HepG2 (cell line): ENCODE results near the gene COPS4. TPM values are rescaled to one million over a fixed set of nuclear protein-coding genes. Genes with fewer than 3 reads are reported as not detected.

Experiments used
- ATAC-seq: fragments of 200-7000 bp; cut with Tn5 transposase; 3 replicates; pipeline ENCODE4 v1.9.1; 2020; ENCODE audit warnings: mild to moderate bottlenecking, moderate library complexity
- BruUV-seq: library from RNA; stranded (reverse); fragments of 400-500 nt; replicated peaks from 2 replicates; lab custom pipeline; 2021; lab: Mats Ljungman, UMichigan
- CTCF ChIA-PET: fragments of 300-600 bp; formaldehyde crosslinking; extraction: SDS; loops from one replicate; lab custom pipeline; 2021; ENCODE audit warnings: low total read pairs, inconsistent platforms, low intra/inter-chr PET ratio; lab: Yijun Ruan, JAX
- POLR2A ChIA-PET: fragments of 350-600 bp; sonication (Branson Sonifier 250); formaldehyde crosslinking; loops from one replicate; lab custom pipeline; 2020; ENCODE audit warnings: antibody characterized with exemption, inconsistent platforms; lab: Yijun Ruan, JAX
- DNase-seq: peaks from one replicate; pipeline ENCODE4 v3.0.0-alpha.2; 2015; ENCODE audit warnings: low spot score
- FAIRE-seq: peaks from 3 replicates; lab custom pipeline; 2011; peaks lifted over from hg19 to GRCh38; lab: Jason Lieb, UNC
- H2AFZ ChIP-seq: one replicate; pipeline ENCODE4 v1.6.1; 2011; ENCODE audit warnings: low read length, inconsistent platforms
- H3K27ac ChIP-seq: fragments of 300-600 bp; 3 replicates; pipeline ENCODE4 v1.8.0; 2011; ENCODE audit warnings: mixed run types, mild to moderate bottlenecking, mixed read lengths, low read length, inconsistent platforms; ENCODE audit not compliant: insufficient read depth; ENCODE audit errors: extremely low read length
- H3K27me3 ChIP-seq, 2 experiments: fragments of 200-600 bp in 1 of 2; 2 replicates in 1 of 2; 3 replicates in 1 of 2; pipeline versions ENCODE4 v1.6.0 to v1.8.0; 2011; ENCODE audit warnings: low read length in 2 of 2, mild to moderate bottlenecking in 2 of 2, moderate library complexity in 2 of 2, inconsistent platforms in 1 of 2; ENCODE audit not compliant: insufficient read depth in 2 of 2, control insufficient read depth in 1 of 2
- H3K36me3 ChIP-seq, 2 experiments: fragments of 200-600 bp in 1 of 2; replicated peaks in 1 of 2; 2 replicates in 1 of 2; 3 replicates in 1 of 2; pipeline versions ENCODE4 v1.5.1 to v1.8.0; 2011; ENCODE audit warnings: low read length in 2 of 2, inconsistent platforms in 1 of 2; ENCODE audit not compliant: insufficient read depth in 2 of 2, control insufficient read depth in 1 of 2
- H3K4me1 ChIP-seq: 2 replicates; pipeline ENCODE4 v1.5.1; 2012; ENCODE audit warnings: low read length, inconsistent platforms; ENCODE audit not compliant: insufficient read depth
- H3K4me2 ChIP-seq: 2 replicates; pipeline ENCODE4 v1.6.0; 2011; ENCODE audit warnings: low read depth, low read length, inconsistent platforms
- H3K4me3 ChIP-seq, 3 experiments: fragments of 200-600 bp in 1 of 3; sonication (generic), shearing (Covaris generic) in 1 of 3; replicated peaks in 1 of 3; 2 replicates each; pipeline ENCODE4 v1.5.1; 2011 to 2016; ENCODE audit warnings: low read length in 3 of 3, inconsistent platforms in 2 of 3, low read depth in 2 of 3, mild to moderate bottlenecking in 2 of 3, control low read depth in 1 of 3, mixed read lengths in 1 of 3; ENCODE audit not compliant: insufficient read depth in 1 of 3
- H3K79me2 ChIP-seq: one replicate; pipeline ENCODE4 v1.6.1; 2011; ENCODE audit warnings: low read length, inconsistent platforms; ENCODE audit not compliant: insufficient read depth
- H3K9ac ChIP-seq: 2 replicates; pipeline ENCODE4 v1.6.0; 2011; ENCODE audit warnings: mild to moderate bottlenecking, low read depth, low read length, inconsistent platforms; ENCODE audit not compliant: insufficient read depth
- H3K9me3 ChIP-seq: 2 replicates; pipeline ENCODE4 v1.5.1; 2012; ENCODE audit warnings: mild to moderate bottlenecking, low read length
- H4K20me1 ChIP-seq: 2 replicates; pipeline ENCODE4 v1.6.0; 2011; ENCODE audit warnings: inconsistent platforms, mild to moderate bottlenecking, low read length, moderate library complexity; ENCODE audit not compliant: insufficient read depth
- CEBPG ChIP-seq: IDR thresholded peaks from 2 replicates; pipeline ENCODE4 v1.6.1; 2016
- EZH2 ChIP-seq: conservative IDR thresholded peaks from 2 replicates; pipeline ENCODE4 v1.6.1; 2012; ENCODE audit warnings: mild to moderate bottlenecking, low read depth, low read length, moderate library complexity
- GZF1 ChIP-seq: sonication (generic); formaldehyde crosslinking; IDR thresholded peaks from 2 replicates; pipeline ENCODE4 v1.5.1; 2020; ENCODE audit warnings: mild to moderate bottlenecking, missing genetic modification reagents
- MATR3 ChIP-seq: sonication (generic); formaldehyde crosslinking; IDR thresholded peaks from 2 replicates; pipeline ENCODE4 v1.4.0; 2020; ENCODE audit warnings: missing genetic modification reagents
- NFKBIZ ChIP-seq: IDR thresholded peaks from 2 replicates; pipeline ENCODE4 v1.6.1; 2018; ENCODE audit warnings: missing genetic modification reagents, missing compliant biosample characterization
- NFYC ChIP-seq: IDR thresholded peaks from 2 replicates; pipeline ENCODE4 v1.6.1; 2016; ENCODE audit warnings: missing genetic modification reagents, missing compliant biosample characterization
- NR2F6 ChIP-seq, 2 experiments: IDR thresholded peaks; 2 replicates each; pipeline ENCODE4 v1.6.1; 2016; ENCODE audit warnings: antibody characterized with exemption in 1 of 2, mild to moderate bottlenecking in 1 of 2
- PLRG1 ChIP-seq: fragments of 450-650 bp; conservative IDR thresholded peaks from 2 replicates; pipeline ENCODE4 v1.6.1; 2016
- PRDM4 ChIP-seq: sonication (generic); formaldehyde crosslinking; IDR thresholded peaks from 2 replicates; pipeline ENCODE4 v1.9.0; 2021; ENCODE audit warnings: missing genetic modification reagents, borderline replicate concordance
- SAFB2 ChIP-seq: sonication (generic); formaldehyde crosslinking; IDR thresholded peaks from 2 replicates; pipeline ENCODE4 v1.5.1; 2020; ENCODE audit warnings: missing genetic modification reagents, low read depth, mild to moderate bottlenecking, borderline replicate concordance
- ZBTB2 ChIP-seq: sonication (generic); formaldehyde crosslinking; IDR thresholded peaks from 2 replicates; pipeline ENCODE4 v1.8.0; 2022; ENCODE audit warnings: low read depth, missing genetic modification reagents
- ZBTB38 ChIP-seq: sonication (generic); formaldehyde crosslinking; IDR thresholded peaks from 2 replicates; pipeline ENCODE4 v1.5.1; 2020; ENCODE audit warnings: mild to moderate bottlenecking, missing genetic modification reagents
- ZNF274 ChIP-seq: sonication (generic); formaldehyde crosslinking; IDR thresholded peaks from 2 replicates; pipeline ENCODE4 v1.5.1; 2020; ENCODE audit warnings: mild to moderate bottlenecking, missing genetic modification reagents
- WGBS: methylation state at CpG from one replicate; pipeline ENCODE4 v1.1.6; 2017; ENCODE audit warnings: low lambda C conversion rate; 5-methylcytosine and 5-hydroxymethylcytosine counted together
- in situ Hi-C: cut with HindIII; loops from 2 replicates; pipeline ENCODE4 v1.10.0; 2017; ENCODE audit warnings: low pct_unique_long_range_greater_than_20kb; ENCODE audit not compliant: extremely low pct_ligation_motif_present
- intact Hi-C: fragments of 100-400 bp; cut with micrococcal nuclease; formaldehyde crosslinking; loops from one replicate; pipeline ENCODE4 v1.10.0; 2022; ENCODE audit not compliant: unreplicated experiment
- polyA plus RNA-seq, 8 experiments: library from polyadenylated mRNA; depleted of rRNA in 3 of 8; stranded (reverse) in 7 of 8; unstranded in 1 of 8; fragments of >200 nt; fragmentation: Illumina TruSeq in 4 of 8; extraction: Trizol in 4 of 8; gene quantifications; 2 replicates each; pipeline versions ENCODE4 v1.2.1 to v1.2.3, GENCODE V29; 2011 to 2016; ENCODE audit warnings: low read depth in 4 of 8, missing spikeins in 1 of 8, mixed read lengths in 1 of 8; ENCODE audit not compliant: insufficient read depth in 1 of 8
- total RNA-seq, 5 experiments: library from RNA; depleted of rRNA; stranded (reverse); fragments of >200 nt; fragmentation: Illumina TruSeq; extraction: Trizol; gene quantifications; 2 replicates each; pipeline ENCODE4 v1.2.3, GENCODE V29; 2016; ENCODE audit warnings: low read depth in 1 of 5
- TF ChIP-seq, protein P1 (sequence below): sonication (generic); formaldehyde crosslinking; IDR thresholded peaks from 2 replicates; pipeline ENCODE4 v1.4.0; 2020; ENCODE audit warnings: mild to moderate bottlenecking, low read depth, missing genetic modification reagents
- TF ChIP-seq, protein P2 (sequence below): sonication (generic); formaldehyde crosslinking; IDR thresholded peaks from 2 replicates; pipeline ENCODE4 v1.4.0; 2020; ENCODE audit warnings: missing genetic modification reagents

COPS4 gene
- total and polyA plus RNA-seq, 2 of the 13 experiments (the other 11 are each of a cell fraction or from before 2014, with no cell fraction given) = 28.8 to 52.5 TPM

DNA sequence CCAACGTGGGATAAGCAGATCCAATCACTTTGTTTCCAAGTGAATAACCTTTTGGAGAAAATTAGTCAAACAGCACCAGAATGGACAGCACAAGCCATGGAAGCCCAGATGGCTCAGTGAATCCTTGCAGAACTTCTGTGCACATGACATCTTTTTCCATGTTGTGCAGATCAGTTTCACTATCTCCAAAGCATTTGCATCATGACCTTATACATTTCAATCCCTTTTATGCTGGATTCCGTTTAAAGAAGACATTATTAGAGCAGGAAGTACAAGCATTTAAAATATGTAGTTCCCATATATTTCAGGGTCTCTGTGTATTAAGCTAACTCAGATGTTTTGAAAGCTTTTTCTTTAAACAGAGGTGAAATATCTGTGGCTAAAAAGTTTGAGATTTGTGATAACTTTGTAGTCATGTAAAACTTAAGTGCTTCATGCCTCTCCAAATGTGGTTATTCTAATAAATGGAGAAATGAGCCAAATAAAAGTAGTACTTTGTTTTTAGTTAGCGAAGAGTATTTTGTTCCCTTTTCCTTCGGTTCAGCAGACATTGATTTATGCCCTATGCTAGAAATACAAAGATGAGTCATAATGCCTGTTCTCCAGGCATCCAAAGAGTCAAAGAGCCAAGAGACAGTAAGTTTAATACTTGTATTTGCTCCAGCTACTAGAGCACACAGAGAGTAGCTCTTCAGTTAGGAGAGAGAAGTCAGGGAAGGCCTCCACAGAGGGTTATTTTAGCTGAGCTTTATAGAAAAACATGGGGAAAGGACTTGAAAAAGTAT, 40.5 kb downstream of the COPS4 start:
- 89% methylated on average over 4 of the region's 4 CpGs for WGBS
- TF ChIP-seq, protein P1, sequence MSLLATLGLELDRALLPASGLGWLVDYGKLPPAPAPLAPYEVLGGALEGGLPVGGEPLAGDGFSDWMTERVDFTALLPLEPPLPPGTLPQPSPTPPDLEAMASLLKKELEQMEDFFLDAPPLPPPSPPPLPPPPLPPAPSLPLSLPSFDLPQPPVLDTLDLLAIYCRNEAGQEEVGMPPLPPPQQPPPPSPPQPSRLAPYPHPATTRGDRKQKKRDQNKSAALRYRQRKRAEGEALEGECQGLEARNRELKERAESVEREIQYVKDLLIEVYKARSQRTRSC (CRISPR knock-in tag) = no peak
- TF ChIP-seq MATR3 (CRISPR knock-in tag) = no peak
- TF ChIP-seq NR2F6 (IDR thresholded peaks at IDR 0.05) = no peak
- no peak for TF ChIP-seq NR2F6 (CRISPR knock-in tag; IDR thresholded peaks at IDR 0.05)
- TF ChIP-seq SAFB2 (CRISPR knock-in tag) = no peak
- no peak for TF ChIP-seq ZBTB38
- TF ChIP-seq NFYC (CRISPR knock-in tag) = no peak
- TF ChIP-seq PLRG1 = no peak
- no peak for TF ChIP-seq PRDM4
- TF ChIP-seq CEBPG = no peak
- TF ChIP-seq ZNF274 (CRISPR knock-in tag) = no peak
- no peak for TF ChIP-seq NFKBIZ (CRISPR knock-in tag)
- TF ChIP-seq ZBTB2 = no peak
- TF ChIP-seq, protein P2, sequence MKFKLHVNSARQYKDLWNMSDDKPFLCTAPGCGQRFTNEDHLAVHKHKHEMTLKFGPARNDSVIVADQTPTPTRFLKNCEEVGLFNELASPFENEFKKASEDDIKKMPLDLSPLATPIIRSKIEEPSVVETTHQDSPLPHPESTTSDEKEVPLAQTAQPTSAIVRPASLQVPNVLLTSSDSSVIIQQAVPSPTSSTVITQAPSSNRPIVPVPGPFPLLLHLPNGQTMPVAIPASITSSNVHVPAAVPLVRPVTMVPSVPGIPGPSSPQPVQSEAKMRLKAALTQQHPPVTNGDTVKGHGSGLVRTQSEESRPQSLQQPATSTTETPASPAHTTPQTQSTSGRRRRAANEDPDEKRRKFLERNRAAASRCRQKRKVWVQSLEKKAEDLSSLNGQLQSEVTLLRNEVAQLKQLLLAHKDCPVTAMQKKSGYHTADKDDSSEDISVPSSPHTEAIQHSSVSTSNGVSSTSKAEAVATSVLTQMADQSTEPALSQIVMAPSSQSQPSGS (CRISPR knock-in tag) = no peak
- TF ChIP-seq GZF1 (CRISPR knock-in tag) = no peak
- no peak for TF ChIP-seq EZH2
- no peak overlapping the region for H3K4me2 ChIP-seq
- intact Hi-C loops = no loop called here
- DNase-seq = no peak
- no peaks in the 10 kb centered on the region for H3K27me3 ChIP-seq
- no peak overlapping the region for H3K4me3 ChIP-seq
- FAIRE-seq = no peak
- no peaks in the 10 kb centered on the region for H3K4me1 ChIP-seq
- in situ Hi-C loops = loop anchor here (10.0 kb wide), 1 partner anchor 179 kb away; no protein-coding TSS in a partner anchor
- H3K36me3 ChIP-seq = peaks cover 3 to 11% of the 10 kb centered on the region in 2 experiments; a peak in 4 of 5 replicates
- no peak overlapping the region for H3K27ac ChIP-seq
- no peak overlapping the region for H2AFZ ChIP-seq
- CTCF ChIA-PET = interaction anchor here (2.2 kb wide), 1 partner anchor 185 kb away, joined by 21 read pairs; no protein-coding TSS in a partner anchor
- POLR2A ChIA-PET = no interaction called here
- no peaks in the 10 kb centered on the region for H4K20me1 ChIP-seq
- no peak for ATAC-seq
- no peaks in the 10 kb centered on the region for H3K79me2 ChIP-seq
- no TSS peak for BruUV-seq
- H3K9me3 ChIP-seq = no peaks in the 10 kb centered on the region
- no peak overlapping the region for H3K9ac ChIP-seq
